Astrocyte (in vitro differentiated cells and primary cell): Measurements from ENCODE around the gene SCGN. TPM values are rescaled to one million over a fixed set of nuclear protein-coding genes. Genes with fewer than 3 reads are reported as not detected.

Experiments used
- DNase-seq: peaks from one replicate; pipeline ENCODE4 v3.0.0-alpha.2; 2010; ENCODE audit warnings: low read depth
- FAIRE-seq: peaks from 2 replicates; lab custom pipeline; 2011; peaks lifted over from hg19 to GRCh38; lab: Jason Lieb, UNC
- H2AFZ ChIP-seq: 2 replicates; pipeline ENCODE4 v1.6.0; 2012; ENCODE audit warnings: low read depth, low read length, inconsistent platforms
- H3K27ac ChIP-seq: 2 replicates; pipeline ENCODE4 v1.5.1; 2011; ENCODE audit warnings: low read depth, low read length, inconsistent platforms
- H3K27me3 ChIP-seq: 2 replicates; pipeline ENCODE4 v1.6.0; 2011; ENCODE audit warnings: low read length, inconsistent platforms; ENCODE audit not compliant: insufficient read depth
- H3K36me3 ChIP-seq: 2 replicates; pipeline ENCODE4 v1.5.1; 2011; ENCODE audit warnings: low read length, inconsistent platforms; ENCODE audit not compliant: insufficient read depth
- H3K4me1 ChIP-seq: 2 replicates; pipeline ENCODE4 v1.5.1; 2011; ENCODE audit warnings: low read length, inconsistent platforms; ENCODE audit not compliant: insufficient read depth
- H3K4me2 ChIP-seq: 2 replicates; pipeline ENCODE4 v1.6.0; 2012; ENCODE audit warnings: low read length, inconsistent platforms
- H3K4me3 ChIP-seq: 2 replicates; pipeline ENCODE4 v1.5.1; 2011; ENCODE audit warnings: low read depth, mild to moderate bottlenecking, low read length, inconsistent platforms; ENCODE audit not compliant: insufficient read depth
- H3K79me2 ChIP-seq: 2 replicates; pipeline ENCODE4 v1.6.0; 2012; ENCODE audit warnings: mild to moderate bottlenecking, low read length, inconsistent platforms; ENCODE audit not compliant: insufficient read depth
- H3K9ac ChIP-seq: 2 replicates; pipeline ENCODE4 v1.6.0; 2012; ENCODE audit warnings: mild to moderate bottlenecking, low read length, inconsistent platforms
- H3K9me3 ChIP-seq: 2 replicates; pipeline ENCODE4 v1.5.1; 2012; ENCODE audit warnings: low read depth, mild to moderate bottlenecking, low read length, inconsistent platforms; ENCODE audit not compliant: insufficient read depth
- H4K20me1 ChIP-seq: 2 replicates; pipeline ENCODE4 v1.6.0; 2012; ENCODE audit warnings: low read length, inconsistent platforms; ENCODE audit not compliant: insufficient read depth
- H3K27ac Mint-ChIP-seq: one replicate; pipeline ENCODE4 v1.8.0; 2021; ENCODE audit warnings: mild to moderate bottlenecking, mixed read lengths; ENCODE audit not compliant: unreplicated experiment
- H3K27me3 Mint-ChIP-seq: one replicate; pipeline ENCODE4 v1.8.0; 2021; ENCODE audit warnings: low read depth, mixed read lengths; ENCODE audit not compliant: unreplicated experiment
- H3K36me3 Mint-ChIP-seq: one replicate; pipeline ENCODE4 v1.8.0; 2021; ENCODE audit warnings: low read depth, mixed read lengths; ENCODE audit not compliant: unreplicated experiment
- H3K4me1 Mint-ChIP-seq: one replicate; pipeline ENCODE4 v1.8.0; 2021; ENCODE audit warnings: low read depth, mixed read lengths; ENCODE audit not compliant: unreplicated experiment
- H3K4me3 Mint-ChIP-seq: one replicate; pipeline ENCODE4 v1.8.0; 2021; ENCODE audit warnings: mild to moderate bottlenecking, moderate library complexity, mixed read lengths; ENCODE audit not compliant: unreplicated experiment
- H3K9me3 Mint-ChIP-seq: one replicate; pipeline ENCODE4 v1.8.0; 2021; ENCODE audit warnings: mild to moderate bottlenecking, mixed read lengths; ENCODE audit not compliant: unreplicated experiment
- EZH2 ChIP-seq: IDR thresholded peaks from 2 replicates; pipeline ENCODE4 v1.6.1; 2012; ENCODE audit warnings: mild to moderate bottlenecking, low read length, inconsistent platforms; ENCODE audit not compliant: insufficient read depth
- total RNA-seq: library from RNA; stranded (reverse); gene quantifications from 2 replicates; pipeline ENCODE4 v1.2.1, GENCODE V29; 2021
- TF ChIP-seq, protein P1 (sequence below): IDR thresholded peaks from 2 replicates; pipeline ENCODE4 v1.5.1; 2011; ENCODE audit warnings: low read depth, mild to moderate bottlenecking, inconsistent platforms, low read length, moderate library complexity; ENCODE audit not compliant: insufficient read depth

Gene SCGN
- total RNA-seq, 1 donor from 2014 or later = not detected

DNA sequence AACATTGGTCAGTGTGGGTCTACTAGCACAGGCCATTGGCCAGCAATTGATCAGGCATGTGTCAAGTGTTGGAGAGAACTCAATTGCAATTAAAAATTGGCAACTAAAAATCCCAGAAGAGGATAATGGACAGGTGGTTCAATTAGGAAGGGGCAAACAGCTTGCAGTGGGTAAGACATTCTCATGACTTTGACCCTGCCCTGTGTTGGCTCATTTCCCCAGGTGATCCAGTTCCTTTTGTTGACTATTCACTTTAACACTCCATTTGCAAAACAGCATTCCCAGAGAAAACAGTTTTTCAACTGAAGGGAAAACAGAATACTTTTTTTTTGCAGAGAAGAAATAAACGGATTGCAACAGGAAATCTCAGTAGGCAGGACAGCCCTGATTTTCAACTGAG, 28.9 kb upstream of the SCGN start:
- Histone ChIP-seq H3K27ac (no peak overlapping the region), H4K20me1 (no peaks in the 10 kb centered on the region), H3K4me3 (no peak overlapping the region), H3K4me1 (no peaks in the 10 kb centered on the region), H3K36me3 (no peaks in the 10 kb centered on the region), H2AFZ (no peak overlapping the region), H3K27me3 (no peaks in the 10 kb centered on the region), H3K9ac (no peak overlapping the region), H3K4me2 (no peak overlapping the region), H3K79me2 (no peaks in the 10 kb centered on the region), H3K9me3 (no peaks in the 10 kb centered on the region)
- Mint-ChIP-seq H3K4me1 (peaks cover 3% of the 10 kb centered on the region), H3K9me3 (no peaks in the 10 kb centered on the region), H3K36me3 (peaks cover 8% of the 10 kb centered on the region), H3K4me3 (no peak overlapping the region), H3K27ac (no peak overlapping the region), H3K27me3 (peaks cover 4% of the 10 kb centered on the region)
- TF ChIP-seq, protein P1, sequence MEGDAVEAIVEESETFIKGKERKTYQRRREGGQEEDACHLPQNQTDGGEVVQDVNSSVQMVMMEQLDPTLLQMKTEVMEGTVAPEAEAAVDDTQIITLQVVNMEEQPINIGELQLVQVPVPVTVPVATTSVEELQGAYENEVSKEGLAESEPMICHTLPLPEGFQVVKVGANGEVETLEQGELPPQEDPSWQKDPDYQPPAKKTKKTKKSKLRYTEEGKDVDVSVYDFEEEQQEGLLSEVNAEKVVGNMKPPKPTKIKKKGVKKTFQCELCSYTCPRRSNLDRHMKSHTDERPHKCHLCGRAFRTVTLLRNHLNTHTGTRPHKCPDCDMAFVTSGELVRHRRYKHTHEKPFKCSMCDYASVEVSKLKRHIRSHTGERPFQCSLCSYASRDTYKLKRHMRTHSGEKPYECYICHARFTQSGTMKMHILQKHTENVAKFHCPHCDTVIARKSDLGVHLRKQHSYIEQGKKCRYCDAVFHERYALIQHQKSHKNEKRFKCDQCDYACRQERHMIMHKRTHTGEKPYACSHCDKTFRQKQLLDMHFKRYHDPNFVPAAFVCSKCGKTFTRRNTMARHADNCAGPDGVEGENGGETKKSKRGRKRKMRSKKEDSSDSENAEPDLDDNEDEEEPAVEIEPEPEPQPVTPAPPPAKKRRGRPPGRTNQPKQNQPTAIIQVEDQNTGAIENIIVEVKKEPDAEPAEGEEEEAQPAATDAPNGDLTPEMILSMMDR = no peak
- TF ChIP-seq EZH2 = no peak
- FAIRE-seq (no peak), DNase-seq (no peak)

DNA sequence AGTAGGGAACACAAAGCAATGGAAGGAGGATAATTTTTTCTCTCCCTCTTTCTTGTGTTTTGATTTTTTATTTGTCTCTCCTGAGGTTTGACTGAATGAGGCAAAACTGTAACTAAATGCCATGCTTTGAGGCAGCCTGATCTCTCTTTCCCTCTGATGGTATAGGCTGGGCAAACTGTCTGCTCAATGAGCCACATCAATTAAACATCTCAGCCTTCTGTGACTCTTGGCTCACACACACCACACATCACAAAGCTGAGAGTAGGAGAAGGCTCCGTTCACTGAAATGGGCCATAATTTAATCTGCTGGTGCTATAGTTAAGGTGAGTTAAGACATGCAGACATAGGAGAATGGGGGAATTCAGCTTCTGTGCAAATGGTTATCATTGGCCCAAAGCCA, 28.1 kb upstream of the SCGN start:
- no peak overlapping the region for H3K27ac Mint-ChIP-seq
- no peak for FAIRE-seq
- H3K27me3 Mint-ChIP-seq = peaks cover 4% of the 10 kb centered on the region

DNA sequence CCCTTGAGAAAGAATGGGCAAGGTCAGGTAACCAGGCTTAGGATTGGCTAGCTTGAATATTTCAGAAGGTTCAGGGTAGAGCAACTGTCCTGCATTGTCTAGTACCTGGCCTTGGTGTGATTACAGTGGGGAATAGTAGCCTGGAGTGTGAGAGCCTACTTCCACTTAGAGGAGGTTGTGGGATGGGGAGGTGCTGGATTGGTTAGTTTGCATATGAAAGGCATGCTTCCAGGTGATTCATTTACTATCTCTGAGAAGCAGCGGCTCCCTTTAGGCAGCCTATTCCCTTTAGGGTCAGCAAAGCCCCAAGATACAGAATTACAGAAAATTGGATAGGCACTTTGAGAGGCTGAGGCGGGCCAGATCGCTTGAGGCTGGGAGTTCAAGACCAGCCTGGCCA, 25.0 kb upstream of the SCGN start:
- no peak for DNase-seq
- no peaks in the 10 kb centered on the region for H3K9me3 ChIP-seq
- Mint-ChIP-seq H3K36me3 (peaks cover 1% of the 10 kb centered on the region), H3K9me3 (no peaks in the 10 kb centered on the region), H3K27me3 (peaks cover 20% of the 10 kb centered on the region), H3K27ac (no peak overlapping the region), H3K4me1 (no peaks in the 10 kb centered on the region), H3K4me3 (no peak overlapping the region)
- H3K27me3 ChIP-seq = no peaks in the 10 kb centered on the region
- H4K20me1 ChIP-seq = no peaks in the 10 kb centered on the region
- no peak overlapping the region for H3K27ac ChIP-seq
- H2AFZ ChIP-seq = no peak overlapping the region
- H3K9ac ChIP-seq = no peak overlapping the region
- TF ChIP-seq, protein P1 = no peak
- no peak for TF ChIP-seq EZH2
- no peak overlapping the region for H3K4me3 ChIP-seq
- no peak for FAIRE-seq
- no peak overlapping the region for H3K4me2 ChIP-seq
- H3K79me2 ChIP-seq = no peaks in the 10 kb centered on the region
- no peaks in the 10 kb centered on the region for H3K4me1 ChIP-seq
- H3K36me3 ChIP-seq = no peaks in the 10 kb centered on the region

More for the DNA sequence above, 28.1 kb upstream of the SCGN start:
- Histone ChIP-seq H4K20me1 (no peaks in the 10 kb centered on the region), H3K79me2 (no peaks in the 10 kb centered on the region), H3K4me2 (no peak overlapping the region), H3K9ac (no peak overlapping the region), H3K4me3 (no peak overlapping the region), H3K27ac (no peak overlapping the region), H2AFZ (no peak overlapping the region), H3K4me1 (no peaks in the 10 kb centered on the region), H3K27me3 (no peaks in the 10 kb centered on the region), H3K9me3 (no peaks in the 10 kb centered on the region), H3K36me3 (no peaks in the 10 kb centered on the region)
- Mint-ChIP-seq H3K4me3 (no peak overlapping the region), H3K4me1 (peaks cover 3% of the 10 kb centered on the region), H3K36me3 (peaks cover 8% of the 10 kb centered on the region), H3K9me3 (no peaks in the 10 kb centered on the region)
- TF ChIP-seq, protein P1 = no peak
- TF ChIP-seq EZH2 = no peak
- DNase-seq = no peak
